Mesothelial cell of epicardium (in vitro differentiated cells): ENCODE data around the gene ACP5. TPM values are rescaled to one million over a fixed set of nuclear protein-coding genes. Genes with fewer than 3 reads are reported as not detected.
"Not testable (repeated sequence)": the region's sequence is repeated elsewhere in the genome, so short reads cannot be mapped to it uniquely, and the experiment has no call there.

ENCODE experiments used
- DNase-seq, 2 experiments: peaks; one replicate each; pipeline ENCODE4 v3.0.0; 2021; ENCODE audit warnings: low spot score in 2 of 2; ENCODE audit not compliant: unreplicated experiment in 2 of 2
- H3K27ac Mint-ChIP-seq: 2 replicates; pipeline ENCODE4 v1.8.0; 2021; ENCODE audit warnings: mixed read lengths
- H3K27me3 Mint-ChIP-seq: 2 replicates; pipeline ENCODE4 v1.8.0; 2021; ENCODE audit warnings: low read depth, mixed read lengths
- H3K36me3 Mint-ChIP-seq: 2 replicates; pipeline ENCODE4 v1.8.0; 2021; ENCODE audit warnings: mixed read lengths
- H3K4me1 Mint-ChIP-seq: 2 replicates; pipeline ENCODE4 v1.8.0; 2021; ENCODE audit warnings: mixed read lengths
- H3K4me3 Mint-ChIP-seq: 2 replicates; pipeline ENCODE4 v1.8.0; 2021; ENCODE audit warnings: mild to moderate bottlenecking, moderate library complexity, mixed read lengths
- H3K9me3 Mint-ChIP-seq: 2 replicates; pipeline ENCODE4 v1.8.0; 2021; ENCODE audit warnings: mixed read lengths
- total RNA-seq: library from RNA; stranded (reverse); gene quantifications from 3 replicates; pipeline ENCODE4 v1.2.1, GENCODE V29; 2021
- TF ChIP-seq, protein P1 (sequence below): fragments of 200-600 bp; sonication (generic); IDR thresholded peaks from one replicate; pipeline ENCODE4 v1.5.0; 2021; ENCODE audit warnings: antibody characterized with exemption; ENCODE audit not compliant: unreplicated experiment

Gene ACP5
- total RNA-seq, 1 donor from 2014 or later, result 3.9 TPM

- no peak for DNase-seq
- Mint-ChIP-seq H3K36me3 (no peaks in the 10 kb centered on the region), H3K4me3 (no peak overlapping the region)
Observed at GRCh38 chr19:11574689-11575088, 2.8 kb downstream of the ACP5 start.

GRCh38 chr19:11573763-11574162 lies 3.7 kb downstream of the ACP5 start:
- not testable (repeated sequence) for DNase-seq, H3K9me3 Mint-ChIP-seq, H3K4me3 Mint-ChIP-seq, H3K27me3 Mint-ChIP-seq, H3K36me3 Mint-ChIP-seq, H3K27ac Mint-ChIP-seq, H3K4me1 Mint-ChIP-seq

More at GRCh38 chr19:11574689-11575088, 2.8 kb downstream of the ACP5 start:
- peaks cover 8% of the 10 kb centered on the region for H3K27me3 Mint-ChIP-seq
- no peak overlapping the region for H3K27ac Mint-ChIP-seq
- H3K9me3 Mint-ChIP-seq, result no peaks in the 10 kb centered on the region
- TF ChIP-seq, protein P1, sequence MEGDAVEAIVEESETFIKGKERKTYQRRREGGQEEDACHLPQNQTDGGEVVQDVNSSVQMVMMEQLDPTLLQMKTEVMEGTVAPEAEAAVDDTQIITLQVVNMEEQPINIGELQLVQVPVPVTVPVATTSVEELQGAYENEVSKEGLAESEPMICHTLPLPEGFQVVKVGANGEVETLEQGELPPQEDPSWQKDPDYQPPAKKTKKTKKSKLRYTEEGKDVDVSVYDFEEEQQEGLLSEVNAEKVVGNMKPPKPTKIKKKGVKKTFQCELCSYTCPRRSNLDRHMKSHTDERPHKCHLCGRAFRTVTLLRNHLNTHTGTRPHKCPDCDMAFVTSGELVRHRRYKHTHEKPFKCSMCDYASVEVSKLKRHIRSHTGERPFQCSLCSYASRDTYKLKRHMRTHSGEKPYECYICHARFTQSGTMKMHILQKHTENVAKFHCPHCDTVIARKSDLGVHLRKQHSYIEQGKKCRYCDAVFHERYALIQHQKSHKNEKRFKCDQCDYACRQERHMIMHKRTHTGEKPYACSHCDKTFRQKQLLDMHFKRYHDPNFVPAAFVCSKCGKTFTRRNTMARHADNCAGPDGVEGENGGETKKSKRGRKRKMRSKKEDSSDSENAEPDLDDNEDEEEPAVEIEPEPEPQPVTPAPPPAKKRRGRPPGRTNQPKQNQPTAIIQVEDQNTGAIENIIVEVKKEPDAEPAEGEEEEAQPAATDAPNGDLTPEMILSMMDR, result no peak
- H3K4me1 Mint-ChIP-seq, result no peaks in the 10 kb centered on the region

- not testable (repeated sequence) for H3K36me3 Mint-ChIP-seq, H3K4me3 Mint-ChIP-seq, H3K4me1 Mint-ChIP-seq, DNase-seq, H3K27me3 Mint-ChIP-seq, H3K27ac Mint-ChIP-seq, H3K9me3 Mint-ChIP-seq
Observed at GRCh38 chr19:11573354-11573753, 4.1 kb downstream of the ACP5 start.

- Mint-ChIP-seq H3K27me3 (no peaks in the 10 kb centered on the region), H3K36me3 (peaks cover 2% of the 10 kb centered on the region), H3K4me1 (no peaks in the 10 kb centered on the region), H3K4me3 (no peak overlapping the region), H3K27ac (no peak overlapping the region), H3K9me3 (no peaks in the 10 kb centered on the region)
- TF ChIP-seq, protein P1, result no peak
- no peak for DNase-seq
Observed at GRCh38 chr19:11570039-11570462, 7.4 kb downstream of the ACP5 start.

DNA sequence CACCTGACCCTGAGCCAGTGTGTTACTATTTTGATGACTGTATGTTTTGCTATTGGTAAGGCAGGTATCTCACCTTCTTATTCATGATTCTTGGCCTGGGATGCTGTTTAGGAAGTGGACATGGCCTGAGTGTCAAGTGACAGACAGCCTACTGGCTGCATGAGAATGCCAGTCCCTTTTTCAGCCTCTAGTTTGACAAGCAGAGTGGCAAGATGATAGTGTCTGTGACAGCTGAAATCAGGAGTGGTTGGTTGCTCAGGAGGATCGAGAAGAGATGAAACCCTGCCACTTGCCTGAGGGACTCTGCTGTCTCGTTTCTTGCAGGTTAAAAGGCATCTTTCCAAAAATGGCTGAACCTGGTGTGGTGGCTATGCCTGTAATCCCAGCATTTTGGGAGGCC lies 11.3 kb downstream of the ACP5 start:
- H3K27me3 Mint-ChIP-seq, result no peaks in the 10 kb centered on the region
- no peak overlapping the region for H3K4me3 Mint-ChIP-seq
- no peaks in the 10 kb centered on the region for H3K4me1 Mint-ChIP-seq
- H3K36me3 Mint-ChIP-seq, result peaks cover 2% of the 10 kb centered on the region
- H3K9me3 Mint-ChIP-seq, result no peaks in the 10 kb centered on the region
- no peak for DNase-seq
- TF ChIP-seq, protein P1, result no peak
- no peak overlapping the region for H3K27ac Mint-ChIP-seq

DNA sequence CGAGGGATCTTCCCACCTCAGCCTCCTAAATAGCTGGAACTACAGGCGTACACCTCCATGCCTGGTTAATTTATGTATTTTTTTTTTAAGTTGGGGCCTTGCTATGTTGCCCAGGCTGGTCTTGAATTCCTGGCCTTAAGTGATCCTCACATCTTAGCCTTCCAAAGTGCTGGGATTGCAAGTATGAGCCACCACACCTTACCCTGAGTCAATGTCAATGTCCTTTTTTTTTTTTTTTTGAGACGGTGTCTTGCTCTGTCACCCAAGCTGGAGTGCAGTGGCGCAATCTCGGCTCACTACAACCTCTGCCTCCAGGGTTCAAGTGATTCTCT lies 11.8 kb downstream of the ACP5 start:
- not testable (repeated sequence) for DNase-seq, H3K4me3 Mint-ChIP-seq, H3K4me1 Mint-ChIP-seq, H3K36me3 Mint-ChIP-seq, H3K9me3 Mint-ChIP-seq, H3K27me3 Mint-ChIP-seq, H3K27ac Mint-ChIP-seq

GRCh38 chr19:11564082-11564807 lies 13.2 kb downstream of the ACP5 start:
- H3K27me3 Mint-ChIP-seq, DNase-seq, H3K4me3 Mint-ChIP-seq, H3K4me1 Mint-ChIP-seq, H3K9me3 Mint-ChIP-seq, H3K36me3 Mint-ChIP-seq, H3K27ac Mint-ChIP-seq: not testable (repeated sequence)

- Mint-ChIP-seq H3K27me3 (no peaks in the 10 kb centered on the region), H3K27ac (no peak overlapping the region), H3K4me3 (no peak overlapping the region), H3K4me1 (peaks cover 12% of the 10 kb centered on the region), H3K9me3 (no peaks in the 10 kb centered on the region), H3K36me3 (peaks cover 2% of the 10 kb centered on the region)
- DNase-seq, result no peak
- TF ChIP-seq, protein P1, result no peak
Observed at GRCh38 chr19:11563532-11563931, 13.9 kb downstream of the ACP5 start.
